GM21381 (cell line): ENCODE results near the gene DLG2.
"Not testable (repeated sequence)": the region's sequence is repeated elsewhere in the genome, so short reads cannot be mapped to it uniquely, and the experiment has no call there.

ENCODE experiments used
- ATAC-seq: cut with Tn5 transposase; IDR thresholded peaks from one replicate; pipeline ENCODE4 v1.9.1; 2021; ENCODE audit warnings: mild to moderate bottlenecking, moderate library complexity; ENCODE audit not compliant: unreplicated experiment

DLG2 gene

DNA sequence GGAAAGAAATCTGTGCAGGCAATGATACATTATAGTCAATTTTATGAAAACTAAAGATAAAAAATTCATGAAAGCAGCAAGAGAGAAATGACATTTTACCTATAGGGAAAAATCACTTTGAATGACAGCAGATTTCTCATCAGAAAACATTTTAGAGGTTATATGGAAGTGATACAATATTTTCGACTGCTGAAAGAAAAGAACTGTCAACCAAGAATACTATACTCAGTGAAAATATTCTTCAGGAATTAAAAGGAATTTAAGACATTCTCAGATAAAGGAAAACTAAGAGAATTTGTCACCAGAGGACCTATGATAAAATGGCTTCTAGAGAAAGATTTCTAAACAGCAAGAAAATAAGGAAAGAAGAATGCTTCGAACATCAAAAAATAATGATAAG lies 820.8 kb downstream of the DLG2 start:
- no peak for ATAC-seq

DNA sequence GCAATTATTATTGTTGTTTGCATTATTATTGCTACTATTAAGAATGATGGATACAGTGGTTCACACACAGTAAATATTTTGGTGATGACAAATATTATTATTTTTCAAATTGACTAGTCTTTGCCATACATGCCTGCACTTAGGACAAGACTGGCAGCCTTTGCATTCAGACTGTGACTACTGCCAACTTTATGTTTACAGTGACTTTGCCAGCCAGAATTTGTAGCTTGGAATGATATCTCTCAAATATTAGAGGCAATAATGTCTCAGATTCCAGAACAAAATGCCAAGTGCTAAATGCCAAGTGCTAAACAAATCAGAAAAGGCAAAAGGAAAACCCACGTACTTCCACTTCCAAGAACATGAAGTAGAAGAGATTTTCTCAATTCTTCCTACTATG lies 823.1 kb downstream of the DLG2 start:
- ATAC-seq, result no peak

GRCh38 chr11:84800755-84801346 lies 826.3 kb downstream of the DLG2 start:
- ATAC-seq, result no peak

GRCh38 chr11:84799112-84799511 lies 828.0 kb downstream of the DLG2 start:
- ATAC-seq, result no peak

DNA sequence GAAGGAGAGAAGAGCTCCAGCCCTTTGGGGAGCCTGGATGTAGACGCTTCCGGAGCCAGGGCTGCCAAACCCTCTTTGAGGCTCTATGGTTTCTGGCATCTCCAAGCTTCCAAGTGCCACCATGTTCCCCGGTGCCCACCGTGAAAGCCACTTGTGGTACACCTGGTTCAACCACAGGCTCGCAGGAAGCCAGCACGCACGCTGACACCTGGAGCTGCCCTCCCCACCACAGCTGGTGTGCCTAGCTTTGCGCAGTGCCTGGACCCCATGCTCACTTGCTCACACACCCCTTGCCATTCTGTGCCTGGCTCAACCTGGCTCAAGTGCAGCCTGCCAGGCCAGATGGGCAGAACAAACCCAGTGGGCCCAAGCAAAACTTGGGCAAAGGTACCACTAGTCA lies 831.4 kb downstream of the DLG2 start:
- ATAC-seq, result no peak

DNA sequence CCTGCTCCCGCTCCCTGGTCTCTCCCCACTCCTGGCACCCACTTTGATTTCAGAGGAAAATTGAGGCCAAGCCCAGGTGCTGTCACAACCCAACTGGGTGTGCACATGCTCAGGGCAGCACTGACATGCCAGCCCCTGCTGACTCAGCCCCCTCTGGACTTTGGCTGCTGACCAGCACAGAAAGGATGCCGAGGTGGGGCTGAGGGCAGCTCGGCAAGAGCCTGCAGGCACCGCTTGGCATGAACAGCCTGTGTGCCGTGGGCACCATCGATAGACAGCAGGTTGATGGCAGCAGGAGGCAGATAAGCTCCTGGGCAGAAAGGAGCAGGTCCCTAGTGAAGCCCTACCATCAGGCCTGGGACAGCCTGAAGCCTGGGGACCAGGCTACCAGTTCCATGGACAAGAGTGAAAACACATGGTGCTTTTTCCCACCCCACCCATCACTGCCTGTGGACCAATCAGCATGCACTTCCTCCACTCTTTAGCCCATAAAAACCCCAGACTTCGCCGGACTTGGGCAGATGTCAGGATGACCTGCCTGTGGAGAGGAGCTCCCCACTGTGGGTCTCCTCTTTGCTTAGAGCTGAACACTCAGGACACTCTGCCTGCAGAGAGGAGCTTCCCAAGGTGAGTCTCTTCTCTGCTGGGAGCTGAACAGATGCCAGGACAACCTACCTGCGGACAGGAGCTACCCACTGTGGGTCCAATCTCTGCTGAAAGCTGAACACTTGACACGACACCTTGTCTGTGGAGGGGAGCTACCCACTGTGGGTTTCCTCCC lies 832.3 kb downstream of the DLG2 start:
- ATAC-seq, result no peak

DNA sequence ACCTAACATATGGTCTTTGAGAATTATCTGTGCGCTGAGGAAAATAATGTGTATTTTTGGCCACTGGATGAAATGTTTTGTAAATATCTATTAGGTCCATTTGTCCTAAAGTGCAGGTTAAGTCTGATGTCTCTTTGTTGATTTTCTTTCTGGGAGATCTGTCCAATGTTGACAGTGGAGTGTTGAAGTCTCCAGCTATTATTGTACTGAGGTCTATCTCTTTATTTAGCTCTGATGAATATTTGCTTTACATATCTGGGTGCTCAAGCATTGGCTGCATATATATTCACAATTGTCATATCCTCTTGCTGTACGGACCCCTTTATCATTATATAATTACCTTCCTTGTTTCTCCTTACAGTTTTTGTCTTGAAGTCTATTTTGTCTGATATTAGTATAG lies 833.8 kb downstream of the DLG2 start:
- no peak for ATAC-seq

DNA sequence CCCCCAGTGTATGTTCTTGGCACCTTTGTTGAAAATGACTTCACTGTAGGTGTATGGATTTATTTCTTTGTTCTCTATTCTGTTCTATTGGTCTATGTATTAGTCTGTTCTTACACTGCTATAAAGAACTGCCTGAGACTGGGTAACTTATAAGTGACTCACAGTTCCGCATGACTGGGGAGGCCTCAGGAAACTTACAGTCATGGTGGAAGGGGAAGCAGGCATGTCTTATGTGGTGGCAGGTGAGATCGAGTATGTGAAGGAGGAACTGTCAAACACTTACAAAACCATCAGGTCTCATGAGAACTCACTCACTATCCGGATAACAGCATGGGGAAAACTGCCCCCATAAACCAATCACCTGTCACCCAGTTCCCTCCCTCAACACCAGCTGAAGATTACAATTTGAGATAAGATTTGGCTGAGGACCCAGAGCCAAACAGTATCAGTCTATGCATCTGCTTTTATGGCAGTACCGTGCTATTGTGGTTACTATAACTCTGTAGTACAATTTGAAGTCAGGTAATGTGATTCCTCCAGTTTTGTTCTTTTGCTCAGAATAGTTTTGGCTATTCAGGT lies 836.2 kb downstream of the DLG2 start:
- ATAC-seq, result no peak

GRCh38 chr11:84788220-84788619 lies 838.9 kb downstream of the DLG2 start:
- no peak for ATAC-seq

- ATAC-seq, result not testable (repeated sequence)
These were observed 843.0 kb downstream of the DLG2 start for GRCh38 chr11:84784158-84784557.

DNA sequence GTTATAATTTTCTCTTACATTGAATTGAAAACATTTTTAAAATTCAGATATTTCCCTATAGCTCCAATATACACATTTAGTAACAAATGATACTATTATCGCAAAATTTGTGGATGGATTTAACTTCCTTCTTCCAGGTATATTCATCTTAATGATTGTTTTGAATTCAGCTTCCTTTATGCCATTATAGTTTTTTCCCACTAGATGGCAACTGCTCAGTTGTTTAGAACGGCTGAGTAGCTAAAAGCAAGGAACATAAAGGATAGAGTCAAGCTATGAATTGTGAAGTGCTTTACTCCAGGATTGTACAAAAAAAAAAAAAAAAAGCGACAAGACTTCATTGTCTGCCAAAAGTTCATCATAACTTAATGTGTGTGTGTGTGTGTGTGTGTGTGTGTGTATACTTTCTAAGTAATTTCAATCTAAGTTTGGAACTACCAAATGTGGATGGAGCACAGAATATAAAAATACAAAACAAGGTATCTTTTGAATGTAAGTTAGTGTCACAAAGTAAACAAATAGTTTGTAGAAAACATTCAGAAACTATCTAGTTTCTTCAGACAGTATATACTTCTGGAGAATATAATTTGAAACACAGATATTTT lies 846.4 kb downstream of the DLG2 start:
- ATAC-seq, result no peak

DNA sequence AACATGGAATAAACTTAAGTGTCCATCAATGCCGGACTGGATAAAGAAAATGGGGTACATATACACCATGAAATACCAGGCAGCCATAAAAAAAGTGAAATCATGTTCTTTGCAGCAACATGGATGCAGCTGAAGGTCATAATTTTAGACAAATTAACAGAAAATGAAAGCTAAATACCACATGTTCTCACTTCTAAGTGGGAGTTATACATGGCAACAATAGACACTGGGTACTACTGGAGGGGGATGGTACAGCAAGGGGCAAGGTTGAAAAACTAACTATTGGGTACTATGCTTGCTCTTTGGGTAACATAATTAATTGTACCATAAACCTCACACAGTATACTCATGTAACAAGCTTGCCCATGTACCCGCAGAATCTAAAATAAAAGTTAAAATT lies 851.6 kb downstream of the DLG2 start:
- ATAC-seq, result no peak

DNA sequence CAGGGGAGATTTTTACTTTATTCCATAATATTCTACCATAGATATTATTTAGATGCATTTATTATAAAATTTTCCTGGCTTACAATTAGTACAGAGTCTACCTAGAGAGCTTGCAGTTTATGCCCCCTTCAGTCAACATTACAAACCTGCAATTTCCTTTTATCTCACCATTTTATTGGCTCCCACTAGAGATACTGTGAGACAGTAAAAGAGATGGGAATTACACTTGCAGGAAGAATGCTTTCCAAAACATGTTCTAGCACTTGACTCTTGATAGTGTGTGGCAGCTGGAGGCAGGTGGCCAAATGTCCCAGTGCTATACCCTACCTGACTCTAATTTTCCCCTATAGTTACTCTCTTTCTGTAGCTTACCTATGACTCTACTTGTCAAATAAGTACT lies 863.2 kb downstream of the DLG2 start:
- ATAC-seq, result no peak

DNA sequence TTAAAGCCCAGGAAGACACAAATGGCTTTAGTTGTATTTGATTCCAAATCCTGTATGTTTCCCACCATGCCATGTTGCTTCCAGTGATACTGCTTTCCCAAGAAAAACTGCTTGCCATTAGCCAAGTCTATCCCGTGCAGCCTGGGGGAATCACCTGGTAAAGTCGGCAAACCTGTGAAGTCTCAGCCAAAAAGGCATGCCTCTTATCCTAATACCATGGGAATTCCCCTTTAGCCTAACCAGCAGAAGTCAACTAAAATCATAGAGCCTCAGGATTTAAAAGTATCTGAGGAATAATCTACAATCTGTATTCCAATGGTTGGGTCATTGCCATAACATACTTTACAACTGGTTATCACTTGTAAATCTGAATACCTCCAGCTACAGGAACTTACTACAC lies 869.4 kb downstream of the DLG2 start:
- ATAC-seq, result no peak

GRCh38 chr11:84751371-84751770 lies 875.8 kb downstream of the DLG2 start:
- no peak for ATAC-seq

DNA sequence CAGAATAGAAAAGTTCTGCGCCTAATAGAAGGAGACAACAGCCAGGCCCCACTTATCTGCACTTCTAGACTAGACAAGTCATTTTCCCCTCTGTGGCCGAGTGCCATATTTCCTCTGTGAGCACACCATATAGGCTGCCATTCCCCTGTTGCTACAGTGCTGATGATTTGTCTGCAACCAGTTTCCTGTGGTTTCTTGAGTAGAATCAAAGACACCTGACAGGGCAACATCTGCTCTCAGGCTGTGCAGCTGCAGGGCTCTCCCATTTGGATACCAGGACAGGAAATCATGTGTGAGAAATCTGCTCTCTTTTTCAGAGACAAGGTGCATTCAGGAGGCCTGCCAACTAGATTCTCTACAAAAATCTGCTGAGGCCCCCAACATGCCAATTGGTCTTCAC lies 879.3 kb downstream of the DLG2 start:
- no peak for ATAC-seq

GRCh38 chr11:84740050-84740449 lies 887.1 kb downstream of the DLG2 start:
- ATAC-seq, result no peak

GRCh38 chr11:84724256-84724655 lies 902.9 kb downstream of the DLG2 start:
- ATAC-seq, result no peak

DNA sequence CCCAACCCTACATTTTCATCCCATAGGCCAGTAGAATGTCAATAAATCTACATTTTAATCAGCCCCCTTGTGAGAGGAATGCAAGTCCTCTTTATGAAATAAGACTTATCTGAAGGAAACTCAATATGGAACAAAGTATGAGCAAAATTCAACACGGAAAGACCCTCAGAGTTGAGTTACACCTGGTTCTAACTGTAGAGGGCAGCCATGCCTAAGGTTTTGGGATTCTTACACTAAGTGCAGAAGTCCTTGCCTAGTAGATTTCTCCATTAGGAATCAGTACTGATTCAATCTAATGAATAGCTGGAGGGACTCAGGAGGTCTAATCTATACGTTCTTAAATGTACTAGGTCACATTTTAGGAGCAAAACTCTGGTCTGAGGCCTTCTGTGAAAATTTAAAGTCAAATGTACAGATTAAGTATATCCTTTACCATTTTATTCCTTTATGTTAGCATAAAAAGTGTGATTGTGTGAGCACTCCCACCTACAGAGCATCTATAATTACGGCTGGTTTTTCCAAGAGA lies 904.5 kb downstream of the DLG2 start:
- no peak for ATAC-seq

- ATAC-seq, result no peak
These were observed 905.6 kb downstream of the DLG2 start for GRCh38 chr11:84721561-84721961.

DNA sequence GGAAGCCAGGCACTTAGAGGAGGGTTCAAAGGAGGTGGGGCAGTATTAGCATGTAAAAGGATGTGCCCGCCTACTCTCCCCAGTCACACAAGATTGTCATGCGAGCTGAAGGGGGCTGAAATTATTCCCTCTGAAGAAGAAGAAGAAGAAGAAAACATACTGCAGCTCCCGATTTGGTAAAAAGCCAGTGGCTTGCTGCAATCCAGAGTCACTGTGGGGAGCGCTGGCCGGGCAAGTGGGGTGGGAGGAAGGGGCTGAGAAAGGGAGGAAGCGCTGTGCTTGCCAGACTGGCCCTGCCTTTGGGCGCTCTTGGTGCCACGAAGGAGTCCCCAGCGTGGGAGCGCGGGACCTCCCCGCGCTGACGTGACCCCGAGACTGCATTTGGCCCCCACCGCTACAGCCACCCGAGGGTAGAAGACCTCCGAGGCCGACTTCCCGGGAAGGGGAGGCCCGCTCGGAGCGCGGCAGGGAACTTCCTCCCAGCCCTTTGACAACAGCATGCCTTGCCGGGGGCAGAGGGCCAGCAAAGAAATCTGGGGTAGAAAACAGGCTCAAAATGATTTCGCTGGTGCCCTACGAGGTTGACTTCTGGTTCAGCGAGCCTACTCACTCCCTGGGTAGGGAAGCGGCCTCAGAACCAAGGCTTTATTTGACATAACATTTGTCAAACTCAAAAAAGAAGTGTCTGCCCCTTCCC lies 906.3 kb downstream of the DLG2 start:
- no peak for ATAC-seq
